B cell (primary cell): ENCODE data around the gene TAF1. TPM values are rescaled to one million over a fixed set of nuclear protein-coding genes. Genes with fewer than 3 reads are reported as not detected.
"Not testable (repeated sequence)": the region's sequence is repeated elsewhere in the genome, so short reads cannot be mapped to it uniquely, and the experiment has no call there.

Experiments
- ATAC-seq: fragments of 200-7000 bp; cut with Tn5 transposase; one replicate; pipeline ENCODE4 v1.10.0; 2021; ENCODE audit warnings: low read depth, mild to moderate bottlenecking, moderate number of reproducible peaks, moderate library complexity
- CTCF ChIA-PET: fragments of 350-600 bp; sonication (Branson Sonifier 250); formaldehyde crosslinking; loops from one replicate; lab custom pipeline; 2021; ENCODE audit warnings: antibody characterized with exemption, inconsistent platforms; lab: Charles Lee
- POLR2A ChIA-PET: fragments of 350-600 bp; sonication (Branson Sonifier 250); formaldehyde crosslinking; loops from one replicate; lab custom pipeline; 2021; ENCODE audit warnings: antibody characterized with exemption; lab: Charles Lee
- DNase-seq: peaks from one replicate; pipeline ENCODE4 v3.0.0; 2013
- H2AFZ ChIP-seq: 2 replicates; pipeline ENCODE4 v1.6.1; 2012; ENCODE audit warnings: mild to moderate bottlenecking, low read depth, low read length; ENCODE audit not compliant: insufficient read depth, poor library complexity, severe bottlenecking
- H3K27ac ChIP-seq, 2 donors: 1 replicate in 1 of 2; 2 replicates in 1 of 2; pipeline ENCODE4 v1.5.1; 2012 to 2013; ENCODE audit warnings: low read length in 2 of 2, mild to moderate bottlenecking in 2 of 2, moderate library complexity in 1 of 2
- H3K27me3 ChIP-seq, 4 experiments: fragments of 200-600 bp in 1 of 4; sonication (generic) in 1 of 4; replicated peaks in 1 of 4; 1 replicate in 2 of 4; 2 replicates in 2 of 4; pipeline versions ENCODE4 v1.6.1 to v1.7.0; 2013 to 2016; ENCODE audit warnings: low read length in 3 of 4, mild to moderate bottlenecking in 2 of 4, mixed read lengths in 1 of 4, moderate library complexity in 1 of 4; ENCODE audit not compliant: insufficient read depth in 4 of 4, control insufficient read depth in 3 of 4; ENCODE audit errors: control extremely low read depth in 1 of 4
- H3K36me3 ChIP-seq, 2 experiments: replicated peaks in 1 of 2; 1 replicate in 1 of 2; 2 replicates in 1 of 2; pipeline versions ENCODE4 v1.6.1 to v1.7.1; 2013; ENCODE audit warnings: low read length in 1 of 2; ENCODE audit not compliant: insufficient read depth in 2 of 2, control insufficient read depth in 1 of 2; ENCODE audit errors: control extremely low read depth in 1 of 2, extremely low read depth in 1 of 2
- H3K4me1 ChIP-seq, 2 donors: fragments of 200-600 bp in 1 of 2; sonication (generic) in 1 of 2; 1 replicate in 1 of 2; 2 replicates in 1 of 2; pipeline versions ENCODE4 v1.5.1 to v1.6.1; 2013 to 2017; ENCODE audit warnings: low read length in 2 of 2; ENCODE audit not compliant: control insufficient read depth in 2 of 2, insufficient read depth in 2 of 2
- H3K4me2 ChIP-seq: replicated peaks from 2 replicates; pipeline ENCODE3; 2012; ENCODE audit warnings: mild to moderate bottlenecking, low read depth, low read length; ENCODE audit not compliant: poor library complexity, severe bottlenecking
- H3K4me3 ChIP-seq, 5 experiments: fragments of 200-600 bp in 1 of 5; sonication (generic) in 1 of 5; 1 replicate in 3 of 5; 2 replicates in 2 of 5; pipeline versions ENCODE4 v1.5.1 to v1.7.0; 2011 to 2016; ENCODE audit warnings: low read length in 4 of 5, mild to moderate bottlenecking in 4 of 5, low read depth in 2 of 5, control low read depth in 1 of 5, moderate library complexity in 1 of 5; ENCODE audit not compliant: insufficient read depth in 1 of 5; ENCODE audit errors: control extremely low read depth in 1 of 5, extremely low read depth in 1 of 5
- H3K79me2 ChIP-seq: fragments of 200-600 bp; sonication (generic); one replicate; pipeline ENCODE4 v1.6.0; 2016; ENCODE audit warnings: low read length; ENCODE audit not compliant: control insufficient read depth, insufficient read depth
- H3K9ac ChIP-seq: fragments of 200-600 bp; sonication (generic); 2 replicates; pipeline ENCODE4 v1.6.1; 2017; ENCODE audit warnings: mild to moderate bottlenecking, low read length, moderate library complexity
- H3K9me3 ChIP-seq, 3 donors: one replicate each; pipeline versions ENCODE4 v1.6.1 to v1.7.1; 2013; ENCODE audit warnings: low read length in 2 of 3; ENCODE audit not compliant: control insufficient read depth in 2 of 3, insufficient read depth in 1 of 3; ENCODE audit errors: control extremely low read depth in 1 of 3
- H4K20me1 ChIP-seq: 2 replicates; pipeline ENCODE4 v1.6.0; 2012; ENCODE audit warnings: mild to moderate bottlenecking, low read length; ENCODE audit not compliant: insufficient read depth, control insufficient read depth, poor library complexity, severe bottlenecking
- H3K27ac Mint-ChIP-seq: one replicate; pipeline ENCODE4 v1.8.0; 2021; ENCODE audit warnings: mixed read lengths
- H3K27me3 Mint-ChIP-seq: one replicate; pipeline ENCODE4 v1.8.0; 2021; ENCODE audit warnings: mixed read lengths
- H3K4me1 Mint-ChIP-seq: one replicate; pipeline ENCODE4 v1.8.0; 2021; ENCODE audit warnings: mixed read lengths
- H3K4me3 Mint-ChIP-seq: one replicate; pipeline ENCODE4 v1.8.0; 2021; ENCODE audit warnings: mixed read lengths
- H3K9me3 Mint-ChIP-seq: one replicate; pipeline ENCODE4 v1.8.0; 2022; ENCODE audit warnings: mixed read lengths; ENCODE audit not compliant: insufficient read depth
- EZH2 ChIP-seq: IDR thresholded peaks from 2 replicates; pipeline ENCODE4 v1.6.1; 2012; ENCODE audit warnings: borderline replicate concordance, low read depth, mild to moderate bottlenecking, moderate library complexity, low read length; ENCODE audit not compliant: insufficient read depth, poor library complexity, severe bottlenecking
- WGBS: methylation state at CpG from one replicate; pipeline ENCODE4 v1.1.5; 2013; ENCODE audit warnings: missing lambda C conversion rate; ENCODE audit not compliant: insufficient coverage; 5-methylcytosine and 5-hydroxymethylcytosine counted together
- intact Hi-C: fragments of 100-400 bp; cut with micrococcal nuclease; formaldehyde crosslinking; loops from one replicate; pipeline ENCODE4 v1.10.0; 2022
- polyA plus RNA-seq: library from polyadenylated mRNA; depleted of rRNA; stranded (reverse); fragments of >200 nt; gene quantifications from 2 replicates; pipeline ENCODE4 v1.2.3, GENCODE V29; 2012
- total RNA-seq, 2 donors: library from RNA; stranded (reverse); fragments of 120-200 nt in 1 of 2; gene quantifications; 1 replicate in 1 of 2; 2 replicates in 1 of 2; pipeline versions ENCODE4 v1.2.3 to v1.2.4, GENCODE V29; 2013 to 2022
- TF ChIP-seq, protein P1 (sequence below): fragments of 200-600 bp; IDR thresholded peaks from one replicate; pipeline ENCODE4 v1.8.0; 2022; ENCODE audit warnings: antibody characterized with exemption, mild to moderate bottlenecking

TAF1 gene
- total and polyA plus RNA-seq, 2 donors (not counting 1 experiment from before 2014, with no cell fraction given): 12.2 to 97.5 TPM

GRCh38 chrX:71510161-71510560, 144.0 kb downstream of the TAF1 start:
- H3K27me3 ChIP-seq: no peaks in the 10 kb centered on the region
- intact Hi-C loops: no loop called here
- ChIA-PET CTCF (no interaction called here), POLR2A (no interaction called here)
- Mint-ChIP-seq H3K9me3 (no peaks in the 10 kb centered on the region), H3K27ac (no peak overlapping the region), H3K27me3 (no peaks in the 10 kb centered on the region), H3K4me1 (peaks cover 2% of the 10 kb centered on the region), H3K4me3 (no peak overlapping the region)
- no peak overlapping the region for H3K9ac ChIP-seq
- no CpG with 5 or more reads among the region's 2 CpGs for WGBS
- no peaks in the 10 kb centered on the region for H3K79me2 ChIP-seq
- no peak overlapping the region for H3K4me2 ChIP-seq
- no peak for DNase-seq
- H3K4me3 ChIP-seq: no peak overlapping the region
- no peak overlapping the region for H2AFZ ChIP-seq
- no peaks in the 10 kb centered on the region for H3K9me3 ChIP-seq
- H3K36me3 ChIP-seq: no peaks in the 10 kb centered on the region
- no peak for TF ChIP-seq EZH2
- TF ChIP-seq, protein P1, sequence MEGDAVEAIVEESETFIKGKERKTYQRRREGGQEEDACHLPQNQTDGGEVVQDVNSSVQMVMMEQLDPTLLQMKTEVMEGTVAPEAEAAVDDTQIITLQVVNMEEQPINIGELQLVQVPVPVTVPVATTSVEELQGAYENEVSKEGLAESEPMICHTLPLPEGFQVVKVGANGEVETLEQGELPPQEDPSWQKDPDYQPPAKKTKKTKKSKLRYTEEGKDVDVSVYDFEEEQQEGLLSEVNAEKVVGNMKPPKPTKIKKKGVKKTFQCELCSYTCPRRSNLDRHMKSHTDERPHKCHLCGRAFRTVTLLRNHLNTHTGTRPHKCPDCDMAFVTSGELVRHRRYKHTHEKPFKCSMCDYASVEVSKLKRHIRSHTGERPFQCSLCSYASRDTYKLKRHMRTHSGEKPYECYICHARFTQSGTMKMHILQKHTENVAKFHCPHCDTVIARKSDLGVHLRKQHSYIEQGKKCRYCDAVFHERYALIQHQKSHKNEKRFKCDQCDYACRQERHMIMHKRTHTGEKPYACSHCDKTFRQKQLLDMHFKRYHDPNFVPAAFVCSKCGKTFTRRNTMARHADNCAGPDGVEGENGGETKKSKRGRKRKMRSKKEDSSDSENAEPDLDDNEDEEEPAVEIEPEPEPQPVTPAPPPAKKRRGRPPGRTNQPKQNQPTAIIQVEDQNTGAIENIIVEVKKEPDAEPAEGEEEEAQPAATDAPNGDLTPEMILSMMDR: no peak
- H3K27ac ChIP-seq: no peak overlapping the region
- no peaks in the 10 kb centered on the region for H3K4me1 ChIP-seq
- ATAC-seq: no peak
- H4K20me1 ChIP-seq: no peaks in the 10 kb centered on the region

- H3K9me3 Mint-ChIP-seq, H3K27ac ChIP-seq, H3K4me3 ChIP-seq, H3K9ac ChIP-seq, POLR2A ChIA-PET, H3K4me1 ChIP-seq, H3K27ac Mint-ChIP-seq, H3K36me3 ChIP-seq, intact Hi-C loops, DNase-seq, ATAC-seq, H3K4me3 Mint-ChIP-seq, CTCF ChIA-PET, H4K20me1 ChIP-seq, H3K79me2 ChIP-seq, H2AFZ ChIP-seq, H3K4me2 ChIP-seq, H3K27me3 ChIP-seq, H3K4me1 Mint-ChIP-seq, H3K9me3 ChIP-seq, H3K27me3 Mint-ChIP-seq: not testable (repeated sequence)
- WGBS: 93% methylated on average over 2 of the region's 4 CpGs
These were observed 147.6 kb downstream of the TAF1 start for GRCh38 chrX:71513731-71514130.
